Endothelial cell of umbilical vein (primary cell): ENCODE results near the gene TUFM. TPM values are rescaled to one million over a fixed set of nuclear protein-coding genes. Genes with fewer than 3 reads are reported as not detected.

Experiments used
- BruUV-seq: library from RNA; stranded (reverse); fragments of 400-500 nt; replicated peaks from 2 replicates; lab custom pipeline; 2021; lab: Mats Ljungman, UMichigan
- CTCF ChIA-PET: fragments of 300-600, 350-600 bp; sonication (Branson Sonifier 250); formaldehyde crosslinking; loops from one replicate; lab custom pipeline; 2021; ENCODE audit warnings: antibody characterized with exemption, inconsistent platforms; lab: Charles Lee
- POLR2A ChIA-PET: fragments of 300-600, 350-600 bp; sonication (Branson Sonifier 250); formaldehyde crosslinking; loops from one replicate; lab custom pipeline; 2021; ENCODE audit warnings: antibody characterized with exemption, inconsistent platforms; lab: Charles Lee
- DNase-seq: peaks from one replicate; pipeline ENCODE4 v3.0.0-alpha.2; 2011; ENCODE audit warnings: low read depth, low spot score
- FAIRE-seq: peaks from 2 replicates; lab custom pipeline; 2011; peaks lifted over from hg19 to GRCh38; lab: Jason Lieb, UNC
- H2AFZ ChIP-seq: 2 replicates; pipeline ENCODE4 v1.6.0; 2012; ENCODE audit warnings: low read depth, low read length, control low read depth, inconsistent platforms
- H3K27ac ChIP-seq: 2 replicates; pipeline ENCODE4 v1.5.1; 2011; ENCODE audit warnings: low read depth, mild to moderate bottlenecking, control low read depth, low read length, moderate library complexity; ENCODE audit not compliant: insufficient read depth
- H3K27me3 ChIP-seq, 2 experiments: 2 replicates each; pipeline versions ENCODE4 v1.6.0 to v1.6.1; 2011; ENCODE audit warnings: low read length in 2 of 2, mixed read lengths in 1 of 2; ENCODE audit not compliant: control insufficient read depth in 2 of 2, insufficient read depth in 2 of 2
- H3K36me3 ChIP-seq, 2 experiments: 2 replicates in 1 of 2; 3 replicates in 1 of 2; pipeline ENCODE4 v1.5.1; 2011; ENCODE audit warnings: low read length in 2 of 2, mild to moderate bottlenecking in 1 of 2, moderate library complexity in 1 of 2; ENCODE audit not compliant: control insufficient read depth in 2 of 2, insufficient read depth in 2 of 2; ENCODE audit errors: extremely low read depth in 1 of 2
- H3K4me1 ChIP-seq: 3 replicates; pipeline ENCODE4 v1.5.1; 2011; ENCODE audit warnings: mild to moderate bottlenecking, low read length; ENCODE audit not compliant: control insufficient read depth, insufficient read depth; ENCODE audit errors: extremely low read depth
- H3K4me2 ChIP-seq: 2 replicates; pipeline ENCODE4 v1.6.1; 2011; ENCODE audit warnings: low read length, control low read depth, mixed read lengths; ENCODE audit not compliant: insufficient read depth
- H3K4me3 ChIP-seq, 3 experiments: fragments of 200-600 bp in 1 of 3; sonication (generic), shearing (Covaris generic) in 1 of 3; replicated peaks in 1 of 3; 2 replicates each; pipeline ENCODE4 v1.5.1; 2011 to 2016; ENCODE audit warnings: control low read depth in 3 of 3, low read length in 3 of 3, mild to moderate bottlenecking in 2 of 3, inconsistent platforms in 1 of 3, low read depth in 1 of 3, moderate library complexity in 1 of 3; ENCODE audit not compliant: insufficient read depth in 1 of 3
- H3K79me2 ChIP-seq: 2 replicates; pipeline ENCODE4 v1.6.0; 2012; ENCODE audit warnings: low read length, inconsistent platforms; ENCODE audit not compliant: control insufficient read depth, insufficient read depth
- H3K9ac ChIP-seq: replicated peaks from 2 replicates; pipeline ENCODE3; 2011; ENCODE audit warnings: low read length, control low read depth; ENCODE audit not compliant: insufficient read depth; ENCODE audit errors: extremely low read depth
- H3K9me1 ChIP-seq: replicated peaks from 3 replicates; pipeline ENCODE4 v1.6.0; 2011; ENCODE audit warnings: mild to moderate bottlenecking, low read length; ENCODE audit not compliant: control insufficient read depth, insufficient read depth; ENCODE audit errors: extremely low read depth
- H3K9me3 ChIP-seq: replicated peaks from 2 replicates; pipeline ENCODE4 v1.5.1; 2012; ENCODE audit warnings: low read length, inconsistent platforms; ENCODE audit not compliant: control insufficient read depth, insufficient read depth
- H4K20me1 ChIP-seq: replicated peaks from 2 replicates; pipeline ENCODE3; 2011; ENCODE audit warnings: mild to moderate bottlenecking, low read length; ENCODE audit not compliant: control insufficient read depth, insufficient read depth; ENCODE audit errors: extremely low read depth
- EZH2 ChIP-seq: IDR thresholded peaks from 2 replicates; pipeline ENCODE4 v1.6.1; 2012; ENCODE audit warnings: borderline replicate concordance, low read depth, mild to moderate bottlenecking, moderate library complexity, low read length, inconsistent platforms; ENCODE audit not compliant: severe bottlenecking
- FOS ChIP-seq: IDR thresholded peaks from 2 replicates; pipeline ENCODE4 v1.6.1; 2011; ENCODE audit warnings: mild to moderate bottlenecking, low read length, moderate library complexity, borderline replicate concordance; ENCODE audit not compliant: insufficient read depth
- GATA2 ChIP-seq: IDR thresholded peaks from 2 replicates; pipeline ENCODE4 v1.7.0; 2011; ENCODE audit warnings: low read depth, mild to moderate bottlenecking, moderate library complexity, mixed read lengths, low read length; ENCODE audit not compliant: insufficient read length, insufficient read depth
- JUN ChIP-seq: IDR thresholded peaks from 2 replicates; pipeline ENCODE4 v1.6.1; 2011; ENCODE audit warnings: borderline replicate concordance, low read depth; ENCODE audit not compliant: insufficient read length, insufficient read depth
- MYC ChIP-seq: IDR thresholded peaks from one replicate; pipeline ENCODE4 v1.6.1; 2011; ENCODE audit warnings: mild to moderate bottlenecking, low read depth, low read length
- POLR2A ChIP-seq: IDR thresholded peaks from 2 replicates; pipeline ENCODE4 v1.6.1; 2012; ENCODE audit warnings: low read depth, mild to moderate bottlenecking, control low read depth, low read length
- POLR2AphosphoS5 ChIP-seq: IDR thresholded peaks from 2 replicates; pipeline ENCODE4 v1.6.1; 2012; ENCODE audit warnings: low read depth, mild to moderate bottlenecking, control low read depth, low read length, moderate library complexity; ENCODE audit not compliant: insufficient read depth
- dilution Hi-C: fragments of 300-500 bp; cut with MboI; formaldehyde crosslinking; loops from one replicate; pipeline ENCODE4 v1.15.0; 2019; ENCODE audit warnings: low sequenced_read_pairs; ENCODE audit not compliant: extremely low pct_ligation_motif_present
- intact Hi-C: fragments of 100-400 bp; cut with micrococcal nuclease; formaldehyde crosslinking; loops from one replicate; pipeline ENCODE4 v1.10.0; 2022
- polyA plus RNA-seq, 4 experiments: library from polyadenylated mRNA; depleted of rRNA in 3 of 4; stranded (reverse) in 3 of 4; unstranded in 1 of 4; fragments of >200 nt; gene quantifications; 2 replicates each; pipeline versions ENCODE4 v1.2.1 to v1.2.3, GENCODE V29; 2011 to 2012; ENCODE audit warnings: missing spikeins in 1 of 4
- total RNA-seq: library from RNA; stranded (reverse); gene quantifications from 2 replicates; pipeline ENCODE4 v1.2.3, GENCODE V29; 2021
- TF ChIP-seq, protein P1 (sequence below): IDR thresholded peaks from 2 replicates; pipeline ENCODE4 v1.6.1; 2011; ENCODE audit not compliant: insufficient read depth, insufficient read length
- TF ChIP-seq, protein P2 (sequence below), 2 donors: IDR thresholded peaks; 1 replicate in 1 of 2; 2 replicates in 1 of 2; pipeline ENCODE4 v1.5.1; 2011; ENCODE audit warnings: low read length in 2 of 2, mild to moderate bottlenecking in 2 of 2, moderate library complexity in 2 of 2, control low read depth in 1 of 2, inconsistent platforms in 1 of 2, low read depth in 1 of 2; ENCODE audit not compliant: insufficient read depth in 1 of 2; ENCODE audit errors: extremely low read depth in 1 of 2

The TUFM gene
- total and polyA plus RNA-seq, 2 donors (not counting 3 experiments of a cell fraction or from before 2014, with no cell fraction given): 186 to 227 TPM

DNA sequence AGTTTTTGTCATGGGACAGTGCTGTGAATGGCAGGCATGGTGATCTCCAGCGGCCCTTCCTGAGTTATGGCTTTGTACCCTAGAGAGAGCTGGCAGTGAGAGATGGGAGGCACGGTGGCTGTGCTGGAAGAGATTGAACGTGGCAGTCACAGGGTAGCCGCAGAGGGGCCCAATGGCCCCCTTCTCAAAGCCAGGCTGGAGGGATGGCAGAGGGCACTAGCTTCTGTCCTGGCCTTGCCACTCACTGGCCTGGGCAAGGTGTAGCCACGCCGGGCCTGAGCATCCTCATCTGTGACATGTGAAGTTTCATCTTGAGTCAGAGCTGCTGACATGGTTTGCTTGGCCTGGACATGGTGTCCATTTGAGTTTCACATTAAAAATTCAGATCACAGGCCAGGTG is 28.3 kb upstream of the TUFM start:
- DNase-seq (no peak), FAIRE-seq (no peak)
- TF ChIP-seq EZH2: no peak
- no peak for TF ChIP-seq POLR2AphosphoS5
- TF ChIP-seq, protein P1, sequence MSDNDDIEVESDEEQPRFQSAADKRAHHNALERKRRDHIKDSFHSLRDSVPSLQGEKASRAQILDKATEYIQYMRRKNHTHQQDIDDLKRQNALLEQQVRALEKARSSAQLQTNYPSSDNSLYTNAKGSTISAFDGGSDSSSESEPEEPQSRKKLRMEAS: no peak
- TF ChIP-seq, protein P2, sequence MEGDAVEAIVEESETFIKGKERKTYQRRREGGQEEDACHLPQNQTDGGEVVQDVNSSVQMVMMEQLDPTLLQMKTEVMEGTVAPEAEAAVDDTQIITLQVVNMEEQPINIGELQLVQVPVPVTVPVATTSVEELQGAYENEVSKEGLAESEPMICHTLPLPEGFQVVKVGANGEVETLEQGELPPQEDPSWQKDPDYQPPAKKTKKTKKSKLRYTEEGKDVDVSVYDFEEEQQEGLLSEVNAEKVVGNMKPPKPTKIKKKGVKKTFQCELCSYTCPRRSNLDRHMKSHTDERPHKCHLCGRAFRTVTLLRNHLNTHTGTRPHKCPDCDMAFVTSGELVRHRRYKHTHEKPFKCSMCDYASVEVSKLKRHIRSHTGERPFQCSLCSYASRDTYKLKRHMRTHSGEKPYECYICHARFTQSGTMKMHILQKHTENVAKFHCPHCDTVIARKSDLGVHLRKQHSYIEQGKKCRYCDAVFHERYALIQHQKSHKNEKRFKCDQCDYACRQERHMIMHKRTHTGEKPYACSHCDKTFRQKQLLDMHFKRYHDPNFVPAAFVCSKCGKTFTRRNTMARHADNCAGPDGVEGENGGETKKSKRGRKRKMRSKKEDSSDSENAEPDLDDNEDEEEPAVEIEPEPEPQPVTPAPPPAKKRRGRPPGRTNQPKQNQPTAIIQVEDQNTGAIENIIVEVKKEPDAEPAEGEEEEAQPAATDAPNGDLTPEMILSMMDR (IDR thresholded peaks at IDR 0.05; ENCODE audit: extremely low read depth in 1 of 2, insufficient read depth in 1 of 2, low read depth in 1 of 2, low read length in 2 of 2): no peak
- no peak for TF ChIP-seq JUN
- TF ChIP-seq FOS: no peak
- TF ChIP-seq POLR2A: no peak
- TF ChIP-seq GATA2: no peak
- TF ChIP-seq MYC: no peak
- no TSS peak for BruUV-seq
- Histone ChIP-seq H4K20me1 (no peaks in the 10 kb centered on the region), H3K27ac (no peak overlapping the region), H2AFZ (no peak overlapping the region), H3K79me2 (no peaks in the 10 kb centered on the region), H3K9ac (no peak overlapping the region), H3K4me2 (no peak overlapping the region), H3K27me3 (no peaks in the 10 kb centered on the region), H3K36me3 (peaks cover 10 to 33% of the 10 kb centered on the region in 2 experiments), H3K4me3 (no peak overlapping the region), H3K4me1 (peaks cover 3% of the 10 kb centered on the region), H3K9me1 (no peaks in the 10 kb centered on the region), H3K9me3 (no peaks in the 10 kb centered on the region)
- ChIA-PET CTCF (interaction anchor here (0.9 to 5.3 kb wide), 3 partner anchors 9 to 69 kb away, joined by 4 to 55 read pairs (median 8); partner anchors contain the start of genes SH2B1 and TUFM), POLR2A (interaction anchor here (1.0 kb wide), 1 partner anchor 11 kb away, joined by 3 read pairs; the partner anchor contains the start of gene SH2B1)
- intact Hi-C loops (no loop called here), dilution Hi-C loops (no loop called here)
